ENCODE results near the gene POM121C. TPM values are rescaled to one million over a fixed set of nuclear protein-coding genes. Genes with fewer than 3 reads are reported as not detected.
"Not testable (repeated sequence)": the region's sequence is repeated elsewhere in the genome, so short reads cannot be mapped to it uniquely, and the experiment has no call there.

The POM121C gene
- total RNA-seq, 1 donor = 10.8 TPM

- not testable (repeated sequence) for DNase-seq (ENCODE audit: low read depth); H3K4me3 ChIP-seq (ENCODE audit: low read depth, low read length)
Measured at GRCh38 chr7:75470166-75470565, 15.9 kb downstream of the POM121C start.

GRCh38 chr7:75460541-75460940 lies 25.6 kb downstream of the POM121C start:
- not testable (repeated sequence) for H3K4me3 ChIP-seq (ENCODE audit: low read depth, low read length); DNase-seq (ENCODE audit: low read depth)

GRCh38 chr7:75458034-75458433 lies 28.1 kb downstream of the POM121C start:
- not testable (repeated sequence) for DNase-seq (ENCODE audit: low read depth)

GRCh38 chr7:75456403-75456802 lies 29.7 kb downstream of the POM121C start:
- not testable (repeated sequence) for DNase-seq (ENCODE audit: low read depth)

More at GRCh38 chr7:75458034-75458433, 28.1 kb downstream of the POM121C start:
- not testable (repeated sequence) for H3K4me3 ChIP-seq (ENCODE audit: low read depth, low read length)

GRCh38 chr7:75452494-75452955 lies 33.6 kb downstream of the POM121C start:
- H3K4me3 ChIP-seq (ENCODE audit: low read depth, low read length); DNase-seq (ENCODE audit: low read depth): not testable (repeated sequence)
- TF ChIP-seq CTCF (IDR thresholded peaks at IDR 0.05; ENCODE audit: insufficient read depth, low read length) = peak; percentile 20

More at GRCh38 chr7:75456403-75456802, 29.7 kb downstream of the POM121C start:
- H3K4me3 ChIP-seq (ENCODE audit: low read depth, low read length) = not testable (repeated sequence)

GRCh38 chr7:75449946-75450345 lies 36.2 kb downstream of the POM121C start:
- H3K4me3 ChIP-seq (ENCODE audit: low read depth, low read length); DNase-seq (ENCODE audit: low read depth): not testable (repeated sequence)

- DNase-seq (ENCODE audit: low read depth) = peak; percentile 16
- peak overlapping the region; percentile 58 for H3K4me3 ChIP-seq (ENCODE audit: low read depth, low read length)
Measured at GRCh38 chr7:75442465-75443111, 43.5 kb downstream of the POM121C start.

GRCh38 chr7:75442101-75442464 lies 44.0 kb downstream of the POM121C start:
- not testable (repeated sequence) for DNase-seq (ENCODE audit: low read depth)
- H3K4me3 ChIP-seq (ENCODE audit: low read depth, low read length) = peak overlapping the region; percentile 63

- not testable (repeated sequence) for DNase-seq (ENCODE audit: low read depth); H3K4me3 ChIP-seq (ENCODE audit: low read depth, low read length)
Measured at GRCh38 chr7:75439000-75439399, 47.1 kb downstream of the POM121C start.

GRCh38 chr7:75423481-75423880 lies 62.6 kb downstream of the POM121C start:
- not testable (repeated sequence) for H3K4me3 ChIP-seq (ENCODE audit: low read depth, low read length)

GRCh38 chr7:75421798-75422710 lies 64.0 kb downstream of the POM121C start:
- H3K4me3 ChIP-seq (ENCODE audit: low read depth, low read length); DNase-seq (ENCODE audit: low read depth): not testable (repeated sequence)

More at GRCh38 chr7:75423481-75423880, 62.6 kb downstream of the POM121C start:
- DNase-seq (ENCODE audit: low read depth) = not testable (repeated sequence)

GRCh38 chr7:75420152-75420551 lies 65.9 kb downstream of the POM121C start:
- not testable (repeated sequence) for H3K4me3 ChIP-seq (ENCODE audit: low read depth, low read length); DNase-seq (ENCODE audit: low read depth)

GRCh38 chr7:75419693-75420092 lies 66.4 kb downstream of the POM121C start:
- not testable (repeated sequence) for H3K4me3 ChIP-seq (ENCODE audit: low read depth, low read length); DNase-seq (ENCODE audit: low read depth)

GRCh38 chr7:75419210-75419609 lies 66.9 kb downstream of the POM121C start:
- not testable (repeated sequence) for H3K4me3 ChIP-seq (ENCODE audit: low read depth, low read length); DNase-seq (ENCODE audit: low read depth)

GRCh38 chr7:75418292-75418858 lies 67.7 kb downstream of the POM121C start:
- H3K4me3 ChIP-seq (ENCODE audit: low read depth, low read length); DNase-seq (ENCODE audit: low read depth): not testable (repeated sequence)

GRCh38 chr7:75416787-75417186 lies 69.3 kb downstream of the POM121C start:
- not testable (repeated sequence) for H3K4me3 ChIP-seq (ENCODE audit: low read depth, low read length); DNase-seq (ENCODE audit: low read depth)

- not testable (repeated sequence) for H3K4me3 ChIP-seq (ENCODE audit: low read depth, low read length); DNase-seq (ENCODE audit: low read depth)
Measured at GRCh38 chr7:75415829-75416373, 70.2 kb downstream of the POM121C start.
